Lower leg skin (tissue), 4 donors: ENCODE results near the gene PALB2. TPM values are rescaled to one million over a fixed set of nuclear protein-coding genes. Genes with fewer than 3 reads are reported as not detected.

Experiments
- DNase-seq, 2 donors: peaks; one replicate each; pipeline ENCODE4 v3.0.0-alpha.2; 2019; ENCODE audit warnings: low spot score in 2 of 2
- H3K4me3 ChIP-seq: fragments of 200-600 bp; sonication (generic); 2 replicates; pipeline ENCODE4 v1.5.1; 2017; ENCODE audit warnings: mild to moderate bottlenecking, low read depth; ENCODE audit not compliant: poor library complexity, severe bottlenecking
- POLR2A ChIP-seq, 2 donors: fragments of 450-650 bp; IDR thresholded peaks; one replicate each; pipeline ENCODE4 v1.6.1; 2016 to 2017; ENCODE audit warnings: antibody characterized with exemption in 2 of 2, mild to moderate bottlenecking in 1 of 2, moderate library complexity in 1 of 2
- WGBS, 2 donors: methylation state at CpG; one replicate each; pipeline ENCODE4 v1.1.5; 2018; 5-methylcytosine and 5-hydroxymethylcytosine counted together
- intact Hi-C: fragments of 100-400 bp; cut with DNase I; formaldehyde crosslinking; loops from one replicate; pipeline ENCODE4 v1.15.0; 2023; ENCODE audit warnings: low total_unique reads
- total RNA-seq, 4 donors: library from RNA; depleted of rRNA; stranded (reverse); fragments of >200 nt; gene quantifications; one replicate each; pipeline ENCODE4 v1.1.0, GENCODE V29; 2016
- TF ChIP-seq, protein P1 (sequence below), 3 donors: fragments of 450-650 bp; IDR thresholded peaks; one replicate each; pipeline ENCODE4 v1.5.1; 2016; ENCODE audit warnings: antibody characterized with exemption in 3 of 3, mild to moderate bottlenecking in 3 of 3, moderate library complexity in 2 of 3

Gene PALB2
- total RNA-seq, 4 donors from 2014 or later: 10.9 to 16.3 (median 13.0) TPM

DNA sequence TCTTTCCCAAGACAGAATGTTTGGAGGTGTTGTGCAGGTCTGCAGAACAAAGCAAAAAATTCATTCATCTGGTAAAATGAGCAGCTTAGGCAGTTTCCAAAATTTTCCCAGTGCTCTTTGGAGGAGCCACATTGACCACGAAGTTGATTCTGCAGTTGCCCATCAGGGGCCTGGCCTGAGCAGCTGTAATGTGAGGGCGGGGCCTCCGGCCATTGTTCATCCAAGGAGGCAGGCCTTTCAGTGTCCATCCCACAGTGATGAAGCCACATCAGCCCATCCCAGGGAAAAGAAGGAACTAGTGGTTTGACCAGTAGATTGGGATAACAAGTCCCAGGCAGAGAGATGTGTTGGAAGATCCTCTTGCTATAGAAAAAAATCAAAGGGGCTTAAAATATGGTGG is 73.5 kb downstream of the PALB2 start:
- no peak overlapping the region for H3K4me3 ChIP-seq
- no peak for TF ChIP-seq POLR2A (IDR thresholded peaks at IDR 0.05)
- TF ChIP-seq, protein P1, sequence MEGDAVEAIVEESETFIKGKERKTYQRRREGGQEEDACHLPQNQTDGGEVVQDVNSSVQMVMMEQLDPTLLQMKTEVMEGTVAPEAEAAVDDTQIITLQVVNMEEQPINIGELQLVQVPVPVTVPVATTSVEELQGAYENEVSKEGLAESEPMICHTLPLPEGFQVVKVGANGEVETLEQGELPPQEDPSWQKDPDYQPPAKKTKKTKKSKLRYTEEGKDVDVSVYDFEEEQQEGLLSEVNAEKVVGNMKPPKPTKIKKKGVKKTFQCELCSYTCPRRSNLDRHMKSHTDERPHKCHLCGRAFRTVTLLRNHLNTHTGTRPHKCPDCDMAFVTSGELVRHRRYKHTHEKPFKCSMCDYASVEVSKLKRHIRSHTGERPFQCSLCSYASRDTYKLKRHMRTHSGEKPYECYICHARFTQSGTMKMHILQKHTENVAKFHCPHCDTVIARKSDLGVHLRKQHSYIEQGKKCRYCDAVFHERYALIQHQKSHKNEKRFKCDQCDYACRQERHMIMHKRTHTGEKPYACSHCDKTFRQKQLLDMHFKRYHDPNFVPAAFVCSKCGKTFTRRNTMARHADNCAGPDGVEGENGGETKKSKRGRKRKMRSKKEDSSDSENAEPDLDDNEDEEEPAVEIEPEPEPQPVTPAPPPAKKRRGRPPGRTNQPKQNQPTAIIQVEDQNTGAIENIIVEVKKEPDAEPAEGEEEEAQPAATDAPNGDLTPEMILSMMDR (IDR thresholded peaks at IDR 0.05): no peak
- intact Hi-C loops: no loop called here
- WGBS, 2 donors: 95 to 96% methylated on average over 3 of the region's 3 CpGs
- no peak for DNase-seq

DNA sequence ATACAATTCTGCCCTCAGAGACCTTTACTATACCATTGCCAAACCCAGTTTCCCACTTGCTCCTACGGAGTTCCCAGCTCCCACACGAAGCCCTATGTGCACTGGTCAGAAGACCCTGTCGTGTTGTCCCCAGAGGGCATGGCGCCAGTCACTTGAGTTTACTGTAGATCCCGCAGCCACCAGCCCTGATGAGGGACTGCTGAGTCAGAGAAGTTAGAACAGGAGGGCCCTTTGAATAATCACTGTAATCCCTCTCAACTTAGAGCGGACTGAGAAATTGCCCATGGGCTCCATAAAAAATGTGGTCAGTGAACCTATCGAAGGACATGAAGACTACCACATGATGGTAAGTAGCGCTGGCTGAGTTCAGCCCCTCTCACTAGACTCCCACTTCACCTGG is 74.4 kb downstream of the PALB2 start:
- DNase-seq: no peak
- H3K4me3 ChIP-seq: no peak overlapping the region
- intact Hi-C loops: no loop called here
- 92 to 95% methylated on average over 8 of the region's 8 CpGs for WGBS, 2 donors
- no peak for TF ChIP-seq POLR2A (IDR thresholded peaks at IDR 0.05)
- TF ChIP-seq, protein P1 (IDR thresholded peaks at IDR 0.05): no peak

DNA sequence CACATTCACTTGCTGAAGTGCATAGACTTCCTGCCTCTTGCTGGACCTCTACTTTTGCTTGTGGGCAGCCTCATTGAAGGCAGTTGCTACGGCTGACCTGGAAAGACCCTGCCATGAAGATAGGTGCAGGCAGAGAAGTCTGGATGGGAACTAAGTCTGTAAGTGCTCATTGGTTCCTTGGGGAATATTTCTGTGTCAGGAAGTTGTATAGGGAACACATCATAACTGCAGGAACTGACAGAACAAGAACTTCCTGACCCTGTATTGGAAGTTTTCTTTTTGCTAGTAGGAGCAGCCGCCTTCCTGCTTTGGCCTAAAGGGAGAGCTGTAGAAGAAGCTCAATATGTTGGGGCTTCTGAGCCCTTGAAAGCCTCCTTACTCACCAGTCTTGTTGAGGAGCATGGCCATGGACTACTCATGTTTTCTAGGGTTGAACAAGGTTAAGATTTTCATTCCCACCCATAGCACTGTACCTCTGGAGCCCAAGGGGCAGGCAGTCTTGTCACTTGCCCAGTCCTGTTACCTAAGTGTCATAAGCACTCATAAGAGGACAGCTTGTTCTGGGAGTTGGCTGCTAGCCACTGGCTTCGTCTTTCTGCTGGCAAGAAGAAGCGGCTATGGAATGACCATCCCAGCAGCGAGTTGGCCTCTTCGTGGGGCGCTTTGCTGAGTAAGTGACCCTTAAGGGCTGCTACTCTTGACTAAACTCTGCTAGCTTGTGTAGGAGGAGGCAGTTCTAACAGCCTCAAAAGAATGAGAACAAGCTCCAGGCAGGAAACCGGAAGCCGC is 76.3 kb downstream of the PALB2 start:
- no peak overlapping the region for H3K4me3 ChIP-seq
- no peak for TF ChIP-seq POLR2A (IDR thresholded peaks at IDR 0.05)
- TF ChIP-seq, protein P1 (IDR thresholded peaks at IDR 0.05): no peak
- WGBS, 2 donors: 91% methylated on average over 9 of the region's 9 CpGs
- intact Hi-C loops: no loop called here
- no peak for DNase-seq

DNA sequence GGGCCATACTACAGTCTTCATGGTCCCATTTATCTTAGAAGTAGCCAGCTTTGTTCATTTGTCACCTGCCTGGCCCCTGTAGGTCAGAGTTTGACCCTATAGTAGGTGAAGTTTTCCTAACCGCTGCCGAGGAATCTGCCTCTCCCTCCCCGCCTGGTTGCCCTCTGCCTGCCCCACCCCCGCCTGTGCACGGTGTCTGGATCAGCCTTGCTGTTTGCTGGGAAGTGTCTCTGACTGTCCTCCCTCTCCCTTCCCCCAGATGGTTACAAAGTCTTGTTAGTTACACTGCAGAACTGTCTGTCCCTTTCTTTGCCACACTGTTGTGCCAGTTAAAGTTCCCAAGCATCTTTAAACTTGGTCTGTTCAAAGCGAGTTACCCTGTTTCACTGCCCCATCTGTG is 77.9 kb downstream of the PALB2 start:
- WGBS, 2 donors: 95 to 98% methylated on average over 6 of the region's 6 CpGs
- intact Hi-C loops: no loop called here
- DNase-seq: no peak
- TF ChIP-seq POLR2A (IDR thresholded peaks at IDR 0.05): no peak
- TF ChIP-seq, protein P1 (IDR thresholded peaks at IDR 0.05): no peak
- no peak overlapping the region for H3K4me3 ChIP-seq

DNA sequence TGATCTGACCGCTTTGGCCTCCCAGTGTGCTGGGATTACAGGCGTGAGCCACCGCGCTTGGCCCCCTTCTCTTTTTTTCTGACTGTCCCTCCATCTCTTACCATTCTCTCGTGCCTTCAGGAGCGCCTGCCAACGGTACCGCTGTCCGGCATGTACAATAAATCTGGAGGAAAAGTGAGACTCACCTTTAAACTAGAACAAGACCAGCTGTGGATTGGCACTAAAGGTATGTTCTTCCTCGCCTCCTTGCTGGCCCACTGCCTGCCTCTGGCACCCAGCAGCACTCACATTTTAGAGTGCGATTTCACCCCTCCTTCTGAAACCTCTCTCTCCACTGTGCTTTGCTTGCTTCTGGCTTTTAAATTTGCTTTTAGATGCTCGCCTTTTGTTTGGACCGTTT is 78.6 kb downstream of the PALB2 start:
- H3K4me3 ChIP-seq: no peak overlapping the region
- intact Hi-C loops: no loop called here
- DNase-seq: no peak
- WGBS, 2 donors: 90 to 92% methylated on average over 13 of the region's 13 CpGs
- no peak for TF ChIP-seq POLR2A (IDR thresholded peaks at IDR 0.05)
- TF ChIP-seq, protein P1 (IDR thresholded peaks at IDR 0.05): no peak

DNA sequence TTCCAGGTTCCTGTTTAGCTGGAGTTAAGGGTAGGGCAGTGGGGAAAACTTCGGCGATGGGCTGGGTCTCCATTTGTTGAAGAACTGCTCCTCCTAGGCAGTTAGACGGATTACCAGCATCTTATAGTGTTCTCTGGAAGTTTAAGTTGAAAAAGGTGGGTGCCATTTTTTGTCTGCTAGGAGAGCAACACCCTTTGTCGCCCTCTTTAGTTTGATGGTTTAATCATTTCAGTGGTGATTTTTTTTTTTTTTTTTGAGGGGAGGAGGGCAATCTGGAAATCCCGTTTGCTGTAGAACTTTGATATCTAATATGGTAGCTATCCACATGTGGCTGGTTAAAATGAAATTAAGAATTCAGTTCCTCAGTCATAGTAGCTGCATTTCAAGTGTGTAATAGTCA is 79.5 kb downstream of the PALB2 start:
- intact Hi-C loops: no loop called here
- no peak for TF ChIP-seq POLR2A (IDR thresholded peaks at IDR 0.05)
- TF ChIP-seq, protein P1 (IDR thresholded peaks at IDR 0.05): no peak
- 78 to 82% methylated on average over 5 of the region's 5 CpGs for WGBS, 2 donors

More for the DNA sequence above, 79.5 kb downstream of the PALB2 start:
- DNase-seq: no peak
- no peak overlapping the region for H3K4me3 ChIP-seq
